NCI-H1417 treated with DMSO at 0.1 percent for 48 hours (cell line): ENCODE data around the gene TCP11L1.

Experiments used
- DNase-seq: peaks from one replicate; lab custom pipeline; 2025; lab: John Stamatoyannopoulos, UW

Gene TCP11L1

GRCh38 chr11:33039274-33040032 lies at the start of gene TCP11L1:
Gene TCP11L1 (plus strand): TSS chr11:33039572. CDS start chr11:33043774, 4,202 bp downstream.
- peak; percentile 75 for DNase-seq

- DNase-seq: no peak
Observed at GRCh38 chr11:32990481-32990880, 48.9 kb upstream of the TCP11L1 start.

- DNase-seq: no peak
Observed at GRCh38 chr11:32991427-32991826, 47.9 kb upstream of the TCP11L1 start.

GRCh38 chr11:32991898-32992297 lies 47.5 kb upstream of the TCP11L1 start:
- no peak for DNase-seq

- no peak for DNase-seq
Observed at GRCh38 chr11:33000181-33000580, 39.2 kb upstream of the TCP11L1 start.

- no peak for DNase-seq
Observed at GRCh38 chr11:33001281-33001680, 38.1 kb upstream of the TCP11L1 start.

- no peak for DNase-seq
Observed at GRCh38 chr11:33001751-33002542, 37.4 kb upstream of the TCP11L1 start.

GRCh38 chr11:33005175-33005574 lies 34.2 kb upstream of the TCP11L1 start:
- DNase-seq: no peak

GRCh38 chr11:33006010-33006409 lies 33.4 kb upstream of the TCP11L1 start:
- DNase-seq: no peak

GRCh38 chr11:33013755-33014154 lies 25.6 kb upstream of the TCP11L1 start:
- DNase-seq: no peak

- DNase-seq: peak; percentile 85
Observed at GRCh38 chr11:33015621-33016551, 23.5 kb upstream of the TCP11L1 start, which contains the start of gene DEPDC7. Gene DEPDC7 (plus strand): TSS chr11:33015878. CDS start chr11:33015956, 78 bp downstream.

- DNase-seq: no peak
Observed at GRCh38 chr11:33016654-33017053, 22.7 kb upstream of the TCP11L1 start.

- DNase-seq: no peak
Observed at GRCh38 chr11:33017478-33017877, 21.9 kb upstream of the TCP11L1 start.

- DNase-seq: no peak
Observed at GRCh38 chr11:33017965-33018364, 21.4 kb upstream of the TCP11L1 start.

GRCh38 chr11:33018840-33019239 lies 20.5 kb upstream of the TCP11L1 start:
- DNase-seq: no peak

GRCh38 chr11:33021501-33021900 lies 17.9 kb upstream of the TCP11L1 start:
- DNase-seq: no peak

GRCh38 chr11:33021937-33022336 lies 17.4 kb upstream of the TCP11L1 start:
- no peak for DNase-seq

- no peak for DNase-seq
Observed at GRCh38 chr11:33025339-33025722, 14.0 kb upstream of the TCP11L1 start.

GRCh38 chr11:33027233-33027632 lies 12.1 kb upstream of the TCP11L1 start:
- no peak for DNase-seq

GRCh38 chr11:33027846-33028536 lies 11.4 kb upstream of the TCP11L1 start:
- no peak for DNase-seq

- no peak for DNase-seq
Observed at GRCh38 chr11:33028537-33028914, 10.8 kb upstream of the TCP11L1 start.
